ENCODE results near the gene HES2. TPM values are rescaled to one million over a fixed set of nuclear protein-coding genes. Genes with fewer than 3 reads are reported as not detected.
"Not testable (repeated sequence)": the region's sequence is repeated elsewhere in the genome, so short reads cannot be mapped to it uniquely, and the experiment has no call there.

The HES2 gene
- total RNA-seq, 1 donor from 2014 or later: 44.7 TPM

DNA sequence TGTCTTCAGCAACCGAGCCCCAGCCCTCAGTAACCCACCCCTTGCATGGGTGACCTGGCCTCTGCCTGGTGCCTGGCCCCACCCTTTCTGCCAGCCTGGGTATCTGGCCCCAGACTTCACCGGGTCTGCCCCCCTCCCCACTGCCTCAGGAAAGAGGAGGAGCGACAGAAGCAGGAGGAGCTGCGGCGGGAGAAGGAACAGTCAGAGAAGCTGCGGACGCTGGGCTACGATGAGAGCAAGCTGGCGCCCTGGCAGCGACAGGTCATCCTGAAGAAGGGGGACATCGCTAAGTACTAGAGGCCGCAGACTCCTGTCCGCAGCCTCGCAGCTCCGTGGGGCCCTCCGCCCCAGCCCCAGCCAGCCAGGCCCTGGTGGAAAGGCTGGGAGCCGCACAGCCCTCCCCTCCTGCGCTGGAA is 40.1 kb upstream of the HES2 start:
- no peak for TF ChIP-seq POLR2A (IDR thresholded peaks at IDR 0.05)
- TF ChIP-seq, protein P1, sequence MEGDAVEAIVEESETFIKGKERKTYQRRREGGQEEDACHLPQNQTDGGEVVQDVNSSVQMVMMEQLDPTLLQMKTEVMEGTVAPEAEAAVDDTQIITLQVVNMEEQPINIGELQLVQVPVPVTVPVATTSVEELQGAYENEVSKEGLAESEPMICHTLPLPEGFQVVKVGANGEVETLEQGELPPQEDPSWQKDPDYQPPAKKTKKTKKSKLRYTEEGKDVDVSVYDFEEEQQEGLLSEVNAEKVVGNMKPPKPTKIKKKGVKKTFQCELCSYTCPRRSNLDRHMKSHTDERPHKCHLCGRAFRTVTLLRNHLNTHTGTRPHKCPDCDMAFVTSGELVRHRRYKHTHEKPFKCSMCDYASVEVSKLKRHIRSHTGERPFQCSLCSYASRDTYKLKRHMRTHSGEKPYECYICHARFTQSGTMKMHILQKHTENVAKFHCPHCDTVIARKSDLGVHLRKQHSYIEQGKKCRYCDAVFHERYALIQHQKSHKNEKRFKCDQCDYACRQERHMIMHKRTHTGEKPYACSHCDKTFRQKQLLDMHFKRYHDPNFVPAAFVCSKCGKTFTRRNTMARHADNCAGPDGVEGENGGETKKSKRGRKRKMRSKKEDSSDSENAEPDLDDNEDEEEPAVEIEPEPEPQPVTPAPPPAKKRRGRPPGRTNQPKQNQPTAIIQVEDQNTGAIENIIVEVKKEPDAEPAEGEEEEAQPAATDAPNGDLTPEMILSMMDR (IDR thresholded peaks at IDR 0.05): no peak
- TF ChIP-seq POLR2AphosphoS5 (IDR thresholded peaks at IDR 0.05; ENCODE audit: insufficient read depth in 1 of 2, low read depth in 1 of 2): no peak
- H3K4me3 ChIP-seq: peak overlapping the region; percentile 25 to 35
- H3K36me3 ChIP-seq: peaks cover 0 to 13% of the 10 kb centered on the region in 2 donors
- intact Hi-C loops (cut with DNase I): no loop called here
- H3K4me1 ChIP-seq: peaks cover 15% of the 10 kb centered on the region
- peaks cover 3% of the 10 kb centered on the region for H3K27me3 ChIP-seq
- no peaks in the 10 kb centered on the region for H3K9me3 ChIP-seq
- H3K27ac ChIP-seq: no peak overlapping the region
- DNase-seq (ENCODE audit: extremely low spot score in 2 of 2): no peak

DNA sequence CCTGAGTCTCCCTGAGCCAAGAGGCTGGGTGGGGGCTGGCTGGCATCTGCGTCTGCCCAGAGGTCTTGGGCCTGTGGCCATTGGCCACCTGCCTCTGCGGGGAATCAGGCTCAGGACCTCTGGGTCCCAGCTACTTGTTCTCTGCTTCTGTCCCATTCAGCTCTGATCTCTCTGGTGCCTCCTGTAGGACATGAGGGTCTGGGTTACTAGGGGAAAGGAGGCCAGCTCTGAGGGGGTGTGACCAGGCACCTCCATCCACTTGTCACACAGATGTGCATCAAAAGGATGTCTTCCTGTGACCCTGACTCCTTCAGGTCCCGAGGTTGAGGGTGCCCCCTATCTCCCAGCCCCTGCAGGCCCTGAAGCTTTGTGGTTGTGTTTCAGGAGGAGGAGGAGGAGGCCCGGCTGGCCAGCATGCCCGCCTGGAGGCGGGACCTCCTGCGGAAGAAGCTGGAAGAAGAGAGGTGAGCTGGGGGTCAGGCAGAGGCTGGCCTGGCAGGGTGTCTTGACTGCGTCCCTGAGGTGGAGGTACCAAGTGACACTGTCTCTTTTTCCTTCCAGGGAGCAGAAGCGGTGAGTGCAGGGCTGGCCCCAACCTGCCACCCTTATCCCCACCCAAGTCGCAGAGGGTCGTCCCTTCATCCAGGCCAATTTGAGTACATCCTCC is 37.2 kb upstream of the HES2 start:
- peaks cover 3% of the 10 kb centered on the region for H3K27me3 ChIP-seq
- H3K4me3 ChIP-seq: no peak overlapping the region
- no peak overlapping the region for H3K27ac ChIP-seq
- intact Hi-C loops (cut with DNase I): no loop called here
- peaks cover 15% of the 10 kb centered on the region for H3K4me1 ChIP-seq
- TF ChIP-seq, protein P1 (IDR thresholded peaks at IDR 0.05): no peak
- no peak for TF ChIP-seq POLR2A (IDR thresholded peaks at IDR 0.05)
- no peak for TF ChIP-seq POLR2AphosphoS5 (IDR thresholded peaks at IDR 0.05; ENCODE audit: insufficient read depth in 1 of 2, low read depth in 1 of 2)
- H3K9me3 ChIP-seq: no peaks in the 10 kb centered on the region
- peaks cover 0 to 10% of the 10 kb centered on the region in 2 donors for H3K36me3 ChIP-seq
- DNase-seq (ENCODE audit: extremely low spot score in 2 of 2): no peak

DNA sequence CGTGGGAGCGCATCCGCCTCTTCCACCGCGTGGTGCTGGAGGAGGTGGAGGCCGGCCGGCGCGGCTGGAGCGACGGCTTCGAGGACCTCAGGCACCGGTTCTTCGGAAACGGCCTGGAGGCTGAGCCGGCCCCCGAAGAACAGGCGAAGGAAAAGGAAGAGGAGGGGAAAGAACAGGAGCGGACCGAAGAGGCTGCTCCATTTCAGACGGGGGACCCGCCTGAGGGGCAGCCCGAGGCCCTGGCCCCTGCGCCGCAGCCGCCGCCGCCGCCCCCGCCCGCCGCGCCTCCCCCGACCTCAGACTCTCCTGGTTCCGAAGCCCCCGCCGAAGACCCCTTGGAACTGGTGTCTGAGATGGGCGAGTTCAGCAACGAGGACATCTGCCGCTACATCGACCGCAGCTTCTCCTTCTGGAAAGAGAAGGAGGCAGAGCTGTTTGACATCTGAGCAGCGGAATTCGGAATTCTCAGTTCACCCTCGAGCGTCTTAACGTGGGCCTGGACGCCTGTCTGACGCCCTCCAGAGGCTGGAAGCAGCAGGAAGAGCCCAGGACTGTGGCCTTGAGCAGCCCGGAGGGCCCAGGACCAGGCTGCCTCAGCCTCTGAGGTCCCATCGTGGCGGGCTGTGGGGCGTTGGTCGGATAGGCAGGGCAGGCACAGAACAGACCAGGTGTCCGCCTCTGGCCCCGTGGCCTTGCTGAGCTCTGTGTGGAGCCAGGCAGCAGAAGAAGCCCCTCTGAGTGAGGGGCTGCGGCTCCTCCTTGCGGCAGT is 36.2 kb upstream of the HES2 start:
- H3K9me3 ChIP-seq; intact Hi-C loops (cut with DNase I); H3K27ac ChIP-seq; H3K27me3 ChIP-seq; H3K4me3 ChIP-seq; H3K36me3 ChIP-seq; DNase-seq (ENCODE audit: extremely low spot score in 2 of 2): not testable (repeated sequence)
- H3K4me1 ChIP-seq: peaks cover 15% of the 10 kb centered on the region

DNA sequence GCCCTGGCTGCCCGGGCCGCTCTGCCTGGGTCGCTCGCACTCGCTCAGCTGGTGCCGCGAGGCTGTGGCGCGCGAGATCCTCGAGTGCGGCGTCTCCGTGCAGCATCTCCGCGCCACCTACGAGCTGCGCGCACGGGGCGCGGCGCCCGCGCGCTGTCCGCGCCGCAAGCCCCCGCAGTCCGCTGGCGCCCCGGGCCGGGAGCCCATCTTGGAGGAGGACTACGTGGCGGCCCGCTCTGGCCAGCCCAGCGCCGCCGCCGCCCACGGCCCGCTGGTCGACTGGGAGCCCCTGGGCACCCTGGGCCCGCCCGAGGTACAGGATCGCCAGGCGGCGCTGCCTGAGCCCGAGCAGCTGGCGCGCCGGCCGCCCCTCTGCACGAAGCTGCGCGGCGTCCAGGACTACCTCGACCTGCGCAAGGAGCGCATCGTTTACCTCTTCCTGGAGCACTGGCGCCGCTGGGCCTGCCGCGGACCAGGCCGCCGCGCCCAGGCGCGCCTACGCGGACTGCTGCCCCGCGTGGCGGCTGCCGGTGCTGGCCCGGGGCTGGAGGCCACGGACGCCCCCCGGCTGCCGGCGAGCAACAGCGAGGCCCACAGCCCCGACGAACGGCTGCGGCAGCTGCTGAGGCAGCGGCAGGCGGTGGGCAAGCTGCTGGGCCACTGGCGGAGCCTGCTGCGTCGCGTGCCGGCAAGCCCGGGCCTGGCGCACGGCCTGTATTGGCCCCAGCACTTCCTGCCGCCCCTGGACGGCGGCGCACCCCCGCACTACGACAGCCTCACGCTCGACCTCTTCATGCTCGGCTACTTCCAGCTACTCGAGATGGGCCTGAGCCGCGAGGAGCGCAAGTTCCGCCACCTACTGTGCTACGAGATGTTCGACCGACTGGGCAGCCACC is 35.4 kb upstream of the HES2 start:
- Histone ChIP-seq H3K27me3 (peaks cover 3% of the 10 kb centered on the region), H3K36me3 (no peaks in the 10 kb centered on the region), H3K4me1 (peaks cover 6% of the 10 kb centered on the region), H3K4me3 (peak overlapping the region in 1 of 2 donors; percentile 6), H3K9me3 (no peaks in the 10 kb centered on the region), H3K27ac (no peak overlapping the region)
- TF ChIP-seq POLR2A (IDR thresholded peaks at IDR 0.05): no peak
- TF ChIP-seq, protein P1 (IDR thresholded peaks at IDR 0.05): no peak
- no peak for TF ChIP-seq POLR2AphosphoS5 (IDR thresholded peaks at IDR 0.05; ENCODE audit: insufficient read depth in 1 of 2, low read depth in 1 of 2)
- intact Hi-C loops (cut with DNase I): no loop called here
- DNase-seq (ENCODE audit: extremely low spot score in 2 of 2): no peak

DNA sequence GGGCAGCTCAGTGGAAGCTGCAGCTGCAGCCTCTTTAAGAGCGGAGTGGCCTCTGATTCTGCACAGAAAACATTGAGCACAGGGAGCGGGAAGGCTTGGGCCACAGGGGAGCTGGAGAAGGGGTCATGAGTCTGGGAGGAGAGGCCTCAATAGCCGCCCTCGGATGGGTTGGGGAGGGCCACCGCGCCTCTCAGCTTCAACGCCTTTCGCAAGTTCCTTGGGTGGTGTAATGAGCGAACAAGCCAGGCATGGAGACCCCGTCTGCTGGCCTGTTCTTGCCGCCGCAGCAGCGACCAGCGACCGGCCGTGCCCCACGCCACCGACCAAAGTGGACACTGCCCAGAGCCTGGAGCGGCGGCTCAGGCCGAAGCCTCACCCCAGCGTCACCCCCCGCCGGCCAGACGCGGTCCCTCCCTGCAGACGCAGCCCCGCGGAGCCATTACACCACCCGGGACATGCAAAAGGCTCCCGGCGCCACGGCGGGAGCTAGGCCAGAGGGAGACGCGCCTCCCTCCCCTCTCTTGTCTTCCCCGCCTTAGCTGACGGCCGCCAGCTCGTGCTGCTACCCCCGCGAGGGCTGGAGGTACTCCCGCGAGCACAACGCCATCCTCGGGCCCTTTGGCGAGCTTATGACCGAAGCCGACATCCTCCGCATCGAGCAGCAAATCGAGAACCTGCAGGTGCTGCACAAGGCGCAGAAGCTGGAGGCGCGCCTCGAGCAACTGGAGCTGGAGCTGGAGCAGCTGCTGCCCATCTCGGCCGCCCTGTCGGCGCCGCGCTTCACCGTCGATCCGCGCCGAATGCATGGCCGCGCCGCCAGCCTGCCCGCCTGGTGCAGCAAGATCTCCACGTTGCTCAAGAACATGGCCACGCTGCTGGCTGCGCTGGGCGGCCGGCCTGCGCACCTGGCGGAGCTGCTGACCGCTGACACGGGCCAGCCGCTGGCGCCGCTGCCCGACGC is 34.5 kb upstream of the HES2 start:
- H3K27me3 ChIP-seq; H3K36me3 ChIP-seq; H3K4me1 ChIP-seq; intact Hi-C loops (cut with DNase I); H3K4me3 ChIP-seq; H3K27ac ChIP-seq; H3K9me3 ChIP-seq; DNase-seq (ENCODE audit: extremely low spot score in 2 of 2): not testable (repeated sequence)

Measured in vagina (tissue), 2 donors.